ENCODE results near the gene UPF2. TPM values are rescaled to one million over a fixed set of nuclear protein-coding genes. Genes with fewer than 3 reads are reported as not detected.

The UPF2 gene
- total RNA-seq, 1 donor from 2014 or later = 17.3 TPM

GRCh38 chr10:11870900-11871400 lies 171.7 kb downstream of the UPF2 start:
- no peak for TF ChIP-seq CTCF (IDR thresholded peaks at IDR 0.05; ENCODE audit: borderline replicate concordance)
- Histone ChIP-seq H3K27me3 (ENCODE audit: low read depth) (peaks cover 6% of the 10 kb centered on the region), H3K9me3 (replicated peaks) (no peaks in the 10 kb centered on the region), H3K4me1 (peaks cover 45% of the 10 kb centered on the region), H3K36me3 (no peaks in the 10 kb centered on the region), H3K27ac (replicated peaks) (no peak overlapping the region), H3K4me3 (no peak overlapping the region)
- intact Hi-C loops (cut with micrococcal nuclease) = no loop called here
- no peak for DNase-seq

DNA sequence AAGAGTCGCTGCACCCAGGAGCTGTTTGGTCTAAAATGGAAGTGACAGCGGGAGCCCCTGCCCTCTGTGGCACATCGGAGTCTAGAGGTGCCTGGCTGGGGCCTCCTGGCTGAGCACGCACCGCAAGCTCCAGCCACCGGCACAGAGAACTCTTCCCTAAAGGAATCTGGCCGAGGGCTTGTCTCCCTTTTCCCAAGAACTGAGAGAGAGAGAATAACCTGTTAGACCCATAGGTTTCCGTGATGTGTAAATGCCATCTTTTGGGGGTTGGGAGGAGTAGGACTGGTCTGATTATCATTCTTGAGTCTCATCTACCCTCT lies 172.2 kb downstream of the UPF2 start:
- intact Hi-C loops (cut with micrococcal nuclease) = no loop called here
- Histone ChIP-seq H3K4me1 (peaks cover 40% of the 10 kb centered on the region), H3K9me3 (replicated peaks) (no peaks in the 10 kb centered on the region), H3K27me3 (ENCODE audit: low read depth) (peaks cover 6% of the 10 kb centered on the region), H3K27ac (replicated peaks) (no peak overlapping the region), H3K4me3 (peak overlapping the region; percentile 32), H3K36me3 (no peaks in the 10 kb centered on the region)
- TF ChIP-seq CTCF (IDR thresholded peaks at IDR 0.05; ENCODE audit: borderline replicate concordance) = no peak
- no peak for DNase-seq

Other genes with a start within 250 kb of the UPF2 start
- 0.52 TPM for gene PROSER2, start 219.5 kb downstream of the UPF2 start, total RNA-seq
- 31.7 TPM for gene DHTKD1, start 26.1 kb upstream of the UPF2 start, total RNA-seq
- gene SEC61A2, start 86.9 kb upstream of the UPF2 start, total RNA-seq = 11.9 TPM
- 8.6 TPM for gene NUDT5, start 153.1 kb upstream of the UPF2 start, total RNA-seq
- gene CDC123, start 153.4 kb upstream of the UPF2 start, total RNA-seq = 41.8 TPM

Data from left ventricle myocardium inferior (tissue), 1 donor.